ENCODE data around the gene GPS2. TPM values are rescaled to one million over a fixed set of nuclear protein-coding genes. Genes with fewer than 3 reads are reported as not detected.

The GPS2 gene
- total RNA-seq, 1 experiment from 2014 or later, result 36.9 TPM

DNA sequence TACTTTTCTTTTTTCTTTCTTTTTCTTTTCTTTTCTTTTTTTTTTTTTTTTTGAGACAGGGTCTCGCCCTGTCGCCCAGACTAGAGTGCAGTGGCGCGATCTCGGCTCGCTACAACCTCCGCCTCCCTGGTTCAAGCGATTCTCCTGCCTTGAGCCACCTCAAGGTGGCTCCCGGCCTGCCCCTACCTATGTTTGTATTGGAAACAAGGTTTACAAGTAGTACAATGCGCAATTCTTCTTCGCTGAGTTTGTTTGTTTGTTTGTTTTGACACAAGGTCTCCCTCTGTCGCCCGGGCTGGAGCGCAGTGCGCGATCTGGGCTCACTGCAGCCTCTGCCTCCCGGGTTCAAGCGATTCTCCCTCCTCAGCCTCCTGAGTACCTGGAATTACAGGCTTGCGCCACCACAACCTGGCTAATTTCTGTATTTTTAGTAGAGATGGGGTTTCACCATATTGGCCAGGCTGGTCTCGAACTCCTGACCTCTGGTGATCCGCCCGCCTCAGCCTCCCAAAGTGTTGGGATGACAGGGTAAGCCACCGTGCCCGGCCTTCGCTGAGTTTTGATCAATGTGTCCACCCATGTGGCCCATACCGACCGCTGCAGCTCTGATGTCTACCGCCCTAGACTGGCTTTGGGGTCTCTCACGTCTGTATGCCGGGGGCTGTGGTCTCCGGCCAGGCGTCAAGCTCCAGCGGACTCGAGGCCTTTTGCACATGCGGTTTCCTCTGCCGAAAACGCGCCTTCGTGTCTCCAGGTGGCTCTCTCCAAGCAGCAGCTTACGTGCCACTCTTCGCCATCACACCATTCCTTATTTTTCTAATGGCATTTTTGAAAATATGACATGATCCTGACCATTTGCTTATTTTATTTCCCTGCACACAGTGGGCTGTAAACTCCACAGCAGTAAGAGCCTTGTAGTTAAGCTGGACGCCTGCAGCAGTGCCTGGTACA lies 19.7 kb downstream of the GPS2 start:
- H4K20me1 ChIP-seq (ENCODE audit: insufficient read depth, low read depth, low read length), result no peaks in the 10 kb centered on the region
- H3K9me2 ChIP-seq (replicated peaks; ENCODE audit: insufficient read depth, low read length), result no peaks in the 10 kb centered on the region
- no peak for DNase-seq
- H3K4me1 ChIP-seq (ENCODE audit: low read length), result peaks cover 4% of the 10 kb centered on the region
- no peaks in the 10 kb centered on the region for H3K36me3 ChIP-seq (ENCODE audit: insufficient read depth, low read length)
- no peaks in the 10 kb centered on the region for H3K9me3 ChIP-seq (ENCODE audit: low read length)
- peak overlapping the region; percentile 48 for H3K4me2 ChIP-seq (ENCODE audit: low read depth, low read length, poor library complexity, severe bottlenecking)
- no peaks in the 10 kb centered on the region for H3K79me2 ChIP-seq (ENCODE audit: low read length)
- H3K27ac ChIP-seq (ENCODE audit: low read length), result no peak overlapping the region
- no peaks in the 10 kb centered on the region for H3K27me3 ChIP-seq (ENCODE audit: low read length)
- H3K9ac ChIP-seq (ENCODE audit: low read length), result peak overlapping the region; percentile 37; the same call in 1 of the 2 replicates
- H2AFZ ChIP-seq (ENCODE audit: low read length), result no peak overlapping the region
- H3K4me3 ChIP-seq (ENCODE audit: low read length), result no peak overlapping the region

- Histone ChIP-seq H3K4me3 (ENCODE audit: low read length) (no peak within 1 kb of the TSS), H3K9ac (ENCODE audit: low read length) (no peak within 1 kb of the TSS), H3K9me3 (ENCODE audit: low read length) (no peaks in the 10 kb centered on the region), H2AFZ (ENCODE audit: low read length) (no peak within 1 kb of the TSS), H4K20me1 (ENCODE audit: insufficient read depth, low read depth, low read length) (no peaks in the 10 kb centered on the region), H3K36me3 (ENCODE audit: insufficient read depth, low read length) (no peaks in the 10 kb centered on the region), H3K4me1 (ENCODE audit: low read length) (peaks cover 4% of the 10 kb centered on the region), H3K4me2 (ENCODE audit: low read depth, low read length, poor library complexity, severe bottlenecking) (no peak within 1 kb of the TSS), H3K79me2 (ENCODE audit: low read length) (no peaks in the 10 kb centered on the region), H3K27me3 (ENCODE audit: low read length) (no peaks in the 10 kb centered on the region), H3K9me2 (replicated peaks; ENCODE audit: insufficient read depth, low read length) (no peaks in the 10 kb centered on the region), H3K27ac (ENCODE audit: low read length) (no peak within 1 kb of the TSS)
- DNase-seq, result peak; percentile 46
Observed at GRCh38 chr17:7294614-7295153, 20.5 kb downstream of the GPS2 start, which contains the start of gene YBX2. Gene YBX2 (minus strand): TSS chr17:7294639. CDS start chr17:7294500, 139 bp downstream.

DNA sequence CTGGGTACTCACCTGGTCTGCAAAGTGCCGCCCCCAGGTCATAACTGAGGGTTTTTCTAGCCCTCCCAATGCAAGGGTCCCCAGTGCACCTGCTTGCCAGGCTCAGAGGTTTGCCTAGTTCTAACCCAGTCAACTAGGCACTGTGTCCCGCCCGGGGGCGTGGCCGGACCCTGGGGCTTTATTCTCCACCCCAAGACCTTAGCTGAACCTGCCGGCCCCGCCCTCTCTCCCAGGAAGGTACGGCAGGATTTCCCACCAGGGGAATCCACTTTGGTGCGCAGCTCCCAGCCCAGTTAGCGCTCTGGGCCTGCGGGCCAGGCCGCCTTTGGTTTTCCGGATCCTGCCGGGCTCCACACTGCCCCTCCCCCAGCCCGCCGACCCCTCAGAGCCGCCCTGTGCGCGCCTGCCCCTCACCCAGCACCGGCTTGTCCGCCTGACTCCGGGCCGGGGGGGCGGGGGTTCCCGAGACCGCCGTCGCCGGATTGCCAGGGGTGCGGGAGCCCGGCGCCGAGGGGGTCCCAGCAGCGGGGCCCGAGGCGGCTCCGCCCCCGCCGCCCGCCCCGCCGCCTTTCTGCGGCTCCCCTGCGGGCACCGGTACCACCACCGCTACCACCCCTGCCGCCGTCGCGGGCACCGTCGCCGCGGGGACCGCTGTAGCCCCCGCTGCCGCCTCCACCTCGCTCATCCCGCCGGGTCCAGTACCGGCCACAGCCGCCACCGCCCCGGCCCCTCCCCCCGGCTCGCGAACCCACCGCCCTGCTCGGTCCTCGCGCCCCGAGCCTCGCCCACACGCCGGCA lies 21.1 kb downstream of the GPS2 start:
- no peak for DNase-seq
- H3K4me3 ChIP-seq (ENCODE audit: low read length), result no peak overlapping the region
- no peak overlapping the region for H3K4me2 ChIP-seq (ENCODE audit: low read depth, low read length, poor library complexity, severe bottlenecking)
- no peaks in the 10 kb centered on the region for H3K27me3 ChIP-seq (ENCODE audit: low read length)
- peaks cover 4% of the 10 kb centered on the region for H3K4me1 ChIP-seq (ENCODE audit: low read length)
- H3K9me3 ChIP-seq (ENCODE audit: low read length), result no peaks in the 10 kb centered on the region
- H3K9me2 ChIP-seq (replicated peaks; ENCODE audit: insufficient read depth, low read length), result no peaks in the 10 kb centered on the region
- H4K20me1 ChIP-seq (ENCODE audit: insufficient read depth, low read depth, low read length), result no peaks in the 10 kb centered on the region
- H3K36me3 ChIP-seq (ENCODE audit: insufficient read depth, low read length), result no peaks in the 10 kb centered on the region
- no peak overlapping the region for H3K9ac ChIP-seq (ENCODE audit: low read length)
- H3K79me2 ChIP-seq (ENCODE audit: low read length), result no peaks in the 10 kb centered on the region
- no peak overlapping the region for H2AFZ ChIP-seq (ENCODE audit: low read length)
- H3K27ac ChIP-seq (ENCODE audit: low read length), result no peak overlapping the region

- H3K9ac ChIP-seq (ENCODE audit: low read length), result no peak overlapping the region
Observed at GRCh38 chr17:7293159-7293558, 22.0 kb downstream of the GPS2 start.

DNA sequence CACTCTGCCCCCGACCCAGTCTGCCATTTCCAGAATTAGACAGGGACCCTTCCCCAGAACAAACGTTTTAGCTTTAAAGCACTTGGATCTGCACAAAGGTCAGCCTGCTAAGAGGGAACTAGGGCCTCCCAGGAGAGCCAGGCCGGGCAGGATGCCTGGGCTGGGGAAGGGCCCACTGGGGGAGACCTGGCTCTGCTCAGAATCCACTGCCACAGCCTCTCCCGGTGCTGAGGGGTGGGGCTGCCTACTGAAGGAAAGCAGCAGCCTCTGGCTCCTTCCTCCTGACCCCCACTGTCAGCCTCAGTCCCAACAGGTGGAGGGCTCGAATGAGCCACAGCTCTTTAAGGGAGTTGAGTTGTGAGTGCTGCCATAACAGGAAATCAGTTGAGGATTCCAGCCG lies 22.4 kb downstream of the GPS2 start:
- H3K27me3 ChIP-seq (ENCODE audit: low read length), result no peaks in the 10 kb centered on the region
- H3K4me2 ChIP-seq (ENCODE audit: low read depth, low read length, poor library complexity, severe bottlenecking), result no peak overlapping the region
- no peaks in the 10 kb centered on the region for H3K9me2 ChIP-seq (replicated peaks; ENCODE audit: insufficient read depth, low read length)
- no peaks in the 10 kb centered on the region for H3K9me3 ChIP-seq (ENCODE audit: low read length)
- H4K20me1 ChIP-seq (ENCODE audit: insufficient read depth, low read depth, low read length), result no peaks in the 10 kb centered on the region
- H3K9ac ChIP-seq (ENCODE audit: low read length), result no peak overlapping the region
- H3K36me3 ChIP-seq (ENCODE audit: insufficient read depth, low read length), result no peaks in the 10 kb centered on the region
- no peaks in the 10 kb centered on the region for H3K79me2 ChIP-seq (ENCODE audit: low read length)
- H3K27ac ChIP-seq (ENCODE audit: low read length), result no peak overlapping the region
- H3K4me1 ChIP-seq (ENCODE audit: low read length), result peaks cover 4% of the 10 kb centered on the region
- H2AFZ ChIP-seq (ENCODE audit: low read length), result no peak overlapping the region
- no peak overlapping the region for H3K4me3 ChIP-seq (ENCODE audit: low read length)
- DNase-seq, result no peak

More at GRCh38 chr17:7293159-7293558, 22.0 kb downstream of the GPS2 start:
- H2AFZ ChIP-seq (ENCODE audit: low read length), result no peak overlapping the region
- H3K9me3 ChIP-seq (ENCODE audit: low read length), result no peaks in the 10 kb centered on the region
- DNase-seq, result no peak
- H3K27ac ChIP-seq (ENCODE audit: low read length), result no peak overlapping the region
- H3K36me3 ChIP-seq (ENCODE audit: insufficient read depth, low read length), result no peaks in the 10 kb centered on the region
- no peaks in the 10 kb centered on the region for H4K20me1 ChIP-seq (ENCODE audit: insufficient read depth, low read depth, low read length)
- no peak overlapping the region for H3K4me2 ChIP-seq (ENCODE audit: low read depth, low read length, poor library complexity, severe bottlenecking)
- no peaks in the 10 kb centered on the region for H3K9me2 ChIP-seq (replicated peaks; ENCODE audit: insufficient read depth, low read length)
- H3K79me2 ChIP-seq (ENCODE audit: low read length), result no peaks in the 10 kb centered on the region
- H3K27me3 ChIP-seq (ENCODE audit: low read length), result no peaks in the 10 kb centered on the region
- H3K4me3 ChIP-seq (ENCODE audit: low read length), result no peak overlapping the region
- H3K4me1 ChIP-seq (ENCODE audit: low read length), result peaks cover 4% of the 10 kb centered on the region

GRCh38 chr17:7292194-7292593 lies 23.0 kb downstream of the GPS2 start:
- no peaks in the 10 kb centered on the region for H3K27me3 ChIP-seq (ENCODE audit: low read length)
- no peaks in the 10 kb centered on the region for H3K9me2 ChIP-seq (replicated peaks; ENCODE audit: insufficient read depth, low read length)
- H3K79me2 ChIP-seq (ENCODE audit: low read length), result no peaks in the 10 kb centered on the region
- H3K4me1 ChIP-seq (ENCODE audit: low read length), result peaks cover 4% of the 10 kb centered on the region
- no peaks in the 10 kb centered on the region for H3K36me3 ChIP-seq (ENCODE audit: insufficient read depth, low read length)
- H3K9me3 ChIP-seq (ENCODE audit: low read length), result no peaks in the 10 kb centered on the region
- H3K27ac ChIP-seq (ENCODE audit: low read length), result no peak overlapping the region
- H3K4me3 ChIP-seq (ENCODE audit: low read length), result no peak overlapping the region
- no peak overlapping the region for H2AFZ ChIP-seq (ENCODE audit: low read length)
- H4K20me1 ChIP-seq (ENCODE audit: insufficient read depth, low read depth, low read length), result no peaks in the 10 kb centered on the region
- H3K9ac ChIP-seq (ENCODE audit: low read length), result no peak overlapping the region
- no peak overlapping the region for H3K4me2 ChIP-seq (ENCODE audit: low read depth, low read length, poor library complexity, severe bottlenecking)
- DNase-seq, result no peak

DNA sequence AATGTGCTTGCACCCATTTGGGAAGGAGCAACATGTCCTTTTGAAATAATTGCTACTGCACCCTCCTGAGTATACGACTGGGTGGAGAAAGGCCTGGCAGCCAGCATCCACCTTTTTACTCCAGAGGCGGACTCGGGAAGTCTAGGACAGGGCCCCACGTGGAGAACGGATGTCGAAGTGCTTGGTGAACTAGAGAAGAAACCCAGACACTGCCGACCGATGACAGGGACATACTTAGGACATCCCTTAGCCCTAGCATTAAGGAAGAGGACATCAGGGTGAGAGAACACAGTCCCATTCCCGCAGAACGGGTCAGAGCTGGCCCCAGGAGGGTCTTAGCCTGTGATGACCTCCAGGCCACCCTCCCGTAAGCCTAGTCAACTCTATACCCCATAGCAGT lies 24.5 kb downstream of the GPS2 start:
- Histone ChIP-seq H2AFZ (ENCODE audit: low read length) (no peak overlapping the region), H3K27me3 (ENCODE audit: low read length) (no peaks in the 10 kb centered on the region), H3K36me3 (ENCODE audit: insufficient read depth, low read length) (no peaks in the 10 kb centered on the region), H3K4me1 (ENCODE audit: low read length) (peaks cover 6% of the 10 kb centered on the region; the same call in 1 of the 2 replicates), H3K27ac (ENCODE audit: low read length) (no peak overlapping the region), H3K4me3 (ENCODE audit: low read length) (no peak overlapping the region), H3K9me3 (ENCODE audit: low read length) (no peaks in the 10 kb centered on the region), H3K9ac (ENCODE audit: low read length) (no peak overlapping the region), H3K9me2 (replicated peaks; ENCODE audit: insufficient read depth, low read length) (no peaks in the 10 kb centered on the region), H3K79me2 (ENCODE audit: low read length) (no peaks in the 10 kb centered on the region), H4K20me1 (ENCODE audit: insufficient read depth, low read depth, low read length) (no peaks in the 10 kb centered on the region), H3K4me2 (ENCODE audit: low read depth, low read length, poor library complexity, severe bottlenecking) (no peak overlapping the region)
- no peak for DNase-seq

- Histone ChIP-seq H3K79me2 (ENCODE audit: low read length) (no peaks in the 10 kb centered on the region), H4K20me1 (ENCODE audit: insufficient read depth, low read depth, low read length) (no peaks in the 10 kb centered on the region), H3K27me3 (ENCODE audit: low read length) (no peaks in the 10 kb centered on the region), H3K27ac (ENCODE audit: low read length) (no peak overlapping the region), H3K4me2 (ENCODE audit: low read depth, low read length, poor library complexity, severe bottlenecking) (no peak overlapping the region), H2AFZ (ENCODE audit: low read length) (no peak overlapping the region), H3K4me1 (ENCODE audit: low read length) (peaks cover 6% of the 10 kb centered on the region; the same call in 1 of the 2 replicates), H3K9ac (ENCODE audit: low read length) (no peak overlapping the region), H3K36me3 (ENCODE audit: insufficient read depth, low read length) (no peaks in the 10 kb centered on the region), H3K9me2 (replicated peaks; ENCODE audit: insufficient read depth, low read length) (no peaks in the 10 kb centered on the region), H3K9me3 (ENCODE audit: low read length) (no peaks in the 10 kb centered on the region), H3K4me3 (ENCODE audit: low read length) (no peak overlapping the region)
- DNase-seq, result no peak
Observed at GRCh38 chr17:7290166-7290565, 25.0 kb downstream of the GPS2 start.

Data from Karpas-422 (cell line).